ENCODE results near the gene TKTL1.

TKTL1 gene

GRCh38 chrX:154329294-154329693, 33.7 kb downstream of the TKTL1 start:
- no peak overlapping the region for H3K4me3 ChIP-seq (ENCODE audit: low read length, poor library complexity, severe bottlenecking)
- H3K9me2 ChIP-seq (replicated peaks; ENCODE audit: low read depth, low read length): no peaks in the 10 kb centered on the region
- no peaks in the 10 kb centered on the region for H3K9me3 ChIP-seq (ENCODE audit: insufficient read depth, low read depth, low read length)
- H3K4me1 ChIP-seq (ENCODE audit: insufficient read depth, low read length, poor library complexity, severe bottlenecking): peaks cover 15% of the 10 kb centered on the region
- H3K4me2 ChIP-seq (ENCODE audit: low read depth, low read length, poor library complexity, severe bottlenecking): no peak overlapping the region
- no peaks in the 10 kb centered on the region for H3K79me2 ChIP-seq (ENCODE audit: insufficient read depth, low read length)
- H3K9ac ChIP-seq (ENCODE audit: low read depth, low read length, poor library complexity, severe bottlenecking): no peak overlapping the region
- H3K27me3 ChIP-seq (ENCODE audit: insufficient read depth, low read length, poor library complexity, severe bottlenecking): no peaks in the 10 kb centered on the region
- H4K20me1 ChIP-seq (ENCODE audit: insufficient read depth, low read length, poor library complexity, severe bottlenecking): no peaks in the 10 kb centered on the region
- no peaks in the 10 kb centered on the region for H3F3A ChIP-seq (ENCODE audit: low read depth)
- no peaks in the 10 kb centered on the region for H3K36me3 ChIP-seq (ENCODE audit: insufficient read depth, low read length)
- no peak for TF ChIP-seq EZH2phosphoT487 (IDR thresholded peaks at IDR 0.05; ENCODE audit: borderline replicate concordance)
- TF ChIP-seq, protein P1, sequence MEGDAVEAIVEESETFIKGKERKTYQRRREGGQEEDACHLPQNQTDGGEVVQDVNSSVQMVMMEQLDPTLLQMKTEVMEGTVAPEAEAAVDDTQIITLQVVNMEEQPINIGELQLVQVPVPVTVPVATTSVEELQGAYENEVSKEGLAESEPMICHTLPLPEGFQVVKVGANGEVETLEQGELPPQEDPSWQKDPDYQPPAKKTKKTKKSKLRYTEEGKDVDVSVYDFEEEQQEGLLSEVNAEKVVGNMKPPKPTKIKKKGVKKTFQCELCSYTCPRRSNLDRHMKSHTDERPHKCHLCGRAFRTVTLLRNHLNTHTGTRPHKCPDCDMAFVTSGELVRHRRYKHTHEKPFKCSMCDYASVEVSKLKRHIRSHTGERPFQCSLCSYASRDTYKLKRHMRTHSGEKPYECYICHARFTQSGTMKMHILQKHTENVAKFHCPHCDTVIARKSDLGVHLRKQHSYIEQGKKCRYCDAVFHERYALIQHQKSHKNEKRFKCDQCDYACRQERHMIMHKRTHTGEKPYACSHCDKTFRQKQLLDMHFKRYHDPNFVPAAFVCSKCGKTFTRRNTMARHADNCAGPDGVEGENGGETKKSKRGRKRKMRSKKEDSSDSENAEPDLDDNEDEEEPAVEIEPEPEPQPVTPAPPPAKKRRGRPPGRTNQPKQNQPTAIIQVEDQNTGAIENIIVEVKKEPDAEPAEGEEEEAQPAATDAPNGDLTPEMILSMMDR (conservative IDR thresholded peaks at IDR 0.05; ENCODE audit: low read length): no peak
- no peak overlapping the region for H2AFZ ChIP-seq (ENCODE audit: low read length)

DNA sequence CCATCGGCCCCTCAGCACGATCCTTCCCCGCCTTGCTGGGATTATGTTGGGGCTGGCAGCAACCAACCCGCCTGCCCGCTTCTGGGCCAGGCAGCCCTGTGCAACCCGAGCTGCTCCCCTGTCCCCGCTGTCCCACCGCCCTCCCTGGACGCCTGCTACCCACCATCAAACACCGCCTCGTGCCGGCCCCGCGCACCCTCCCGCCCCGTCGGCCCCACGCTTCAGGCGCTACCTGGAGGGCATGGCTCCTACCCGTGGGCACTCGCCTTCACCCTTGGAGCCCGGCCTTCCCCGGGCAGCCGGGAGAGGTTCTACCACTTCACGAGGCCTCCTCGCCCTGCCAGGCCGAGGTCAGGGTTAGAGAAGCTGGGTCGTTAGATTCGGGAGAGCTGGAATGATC, 37.0 kb downstream of the TKTL1 start:
- Histone ChIP-seq H3F3A (ENCODE audit: low read depth) (no peaks in the 10 kb centered on the region), H3K9me2 (replicated peaks; ENCODE audit: low read depth, low read length) (no peaks in the 10 kb centered on the region), H3K4me2 (ENCODE audit: low read depth, low read length, poor library complexity, severe bottlenecking) (no peak overlapping the region), H3K9ac (ENCODE audit: low read depth, low read length, poor library complexity, severe bottlenecking) (no peak overlapping the region), H3K36me3 (ENCODE audit: insufficient read depth, low read length) (no peaks in the 10 kb centered on the region), H3K4me1 (ENCODE audit: insufficient read depth, low read length, poor library complexity, severe bottlenecking) (no peaks in the 10 kb centered on the region), H3K27me3 (ENCODE audit: insufficient read depth, low read length, poor library complexity, severe bottlenecking) (no peaks in the 10 kb centered on the region), H2AFZ (ENCODE audit: low read length) (no peak overlapping the region), H3K4me3 (ENCODE audit: low read length, poor library complexity, severe bottlenecking) (no peak overlapping the region), H3K9me3 (ENCODE audit: insufficient read depth, low read depth, low read length) (no peaks in the 10 kb centered on the region), H4K20me1 (ENCODE audit: insufficient read depth, low read length, poor library complexity, severe bottlenecking) (no peaks in the 10 kb centered on the region), H3K79me2 (ENCODE audit: insufficient read depth, low read length) (no peaks in the 10 kb centered on the region)
- TF ChIP-seq, protein P1 (conservative IDR thresholded peaks at IDR 0.05; ENCODE audit: low read length): no peak
- TF ChIP-seq EZH2phosphoT487 (IDR thresholded peaks at IDR 0.05; ENCODE audit: borderline replicate concordance): no peak

DNA sequence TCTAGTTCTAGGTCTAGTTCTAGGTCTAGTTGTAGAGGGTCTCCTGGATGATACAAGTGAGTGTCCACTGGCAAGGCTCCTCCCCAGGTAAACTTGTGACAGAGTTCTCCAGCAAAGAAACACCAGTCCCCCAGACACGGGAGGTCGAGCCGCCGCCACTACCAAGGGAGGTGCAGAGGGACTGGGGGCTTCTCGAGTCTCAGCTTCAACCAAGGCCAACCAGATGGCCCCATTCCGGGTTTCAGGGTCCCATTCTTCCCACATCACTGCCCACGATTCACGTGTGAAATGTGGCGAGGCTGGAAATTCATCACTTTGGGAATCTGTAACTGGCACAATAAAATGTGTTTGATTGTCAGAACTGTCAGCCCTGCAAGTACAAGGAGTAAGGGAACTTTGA, 37.5 kb downstream of the TKTL1 start:
- Histone ChIP-seq H3K9me3 (ENCODE audit: insufficient read depth, low read depth, low read length) (no peaks in the 10 kb centered on the region), H3K79me2 (ENCODE audit: insufficient read depth, low read length) (no peaks in the 10 kb centered on the region), H3K36me3 (ENCODE audit: insufficient read depth, low read length) (no peaks in the 10 kb centered on the region), H3K9ac (ENCODE audit: low read depth, low read length, poor library complexity, severe bottlenecking) (no peak overlapping the region), H4K20me1 (ENCODE audit: insufficient read depth, low read length, poor library complexity, severe bottlenecking) (no peaks in the 10 kb centered on the region), H3F3A (ENCODE audit: low read depth) (no peaks in the 10 kb centered on the region), H3K4me2 (ENCODE audit: low read depth, low read length, poor library complexity, severe bottlenecking) (no peak overlapping the region), H3K4me1 (ENCODE audit: insufficient read depth, low read length, poor library complexity, severe bottlenecking) (no peaks in the 10 kb centered on the region), H2AFZ (ENCODE audit: low read length) (no peak overlapping the region), H3K9me2 (replicated peaks; ENCODE audit: low read depth, low read length) (no peaks in the 10 kb centered on the region), H3K27me3 (ENCODE audit: insufficient read depth, low read length, poor library complexity, severe bottlenecking) (no peaks in the 10 kb centered on the region), H3K4me3 (ENCODE audit: low read length, poor library complexity, severe bottlenecking) (no peak overlapping the region)
- TF ChIP-seq, protein P1 (conservative IDR thresholded peaks at IDR 0.05; ENCODE audit: low read length): no peak
- TF ChIP-seq EZH2phosphoT487 (IDR thresholded peaks at IDR 0.05; ENCODE audit: borderline replicate concordance): no peak
